Fibroblast of skin of abdomen (primary cell): ENCODE measurements around the gene CALD1.
"Not testable (repeated sequence)": the region's sequence is repeated elsewhere in the genome, so short reads cannot be mapped to it uniquely, and the experiment has no call there.

ENCODE experiments used
- DNase-seq: peaks from one replicate; pipeline ENCODE4 v3.0.0-alpha.2; 2013

CALD1 gene

DNA sequence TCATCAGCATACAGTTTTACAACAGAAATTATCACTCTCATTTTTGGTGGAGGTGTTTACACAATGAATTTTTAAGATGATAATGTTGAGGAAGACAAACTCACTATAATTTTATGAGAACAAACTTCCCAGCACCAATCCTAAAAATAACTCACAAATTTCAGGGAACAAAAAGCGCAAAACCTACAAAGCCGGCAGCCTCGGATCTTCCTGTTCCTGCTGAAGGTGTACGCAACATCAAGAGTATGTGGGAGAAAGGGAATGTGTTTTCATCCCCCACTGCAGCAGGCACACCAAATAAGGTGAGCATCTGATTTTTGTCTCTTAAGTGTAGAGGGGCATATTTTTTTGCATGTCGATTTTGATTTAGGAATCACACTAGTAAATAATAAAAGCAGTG, 180.4 kb downstream of the CALD1 start:
- DNase-seq = no peak

DNA sequence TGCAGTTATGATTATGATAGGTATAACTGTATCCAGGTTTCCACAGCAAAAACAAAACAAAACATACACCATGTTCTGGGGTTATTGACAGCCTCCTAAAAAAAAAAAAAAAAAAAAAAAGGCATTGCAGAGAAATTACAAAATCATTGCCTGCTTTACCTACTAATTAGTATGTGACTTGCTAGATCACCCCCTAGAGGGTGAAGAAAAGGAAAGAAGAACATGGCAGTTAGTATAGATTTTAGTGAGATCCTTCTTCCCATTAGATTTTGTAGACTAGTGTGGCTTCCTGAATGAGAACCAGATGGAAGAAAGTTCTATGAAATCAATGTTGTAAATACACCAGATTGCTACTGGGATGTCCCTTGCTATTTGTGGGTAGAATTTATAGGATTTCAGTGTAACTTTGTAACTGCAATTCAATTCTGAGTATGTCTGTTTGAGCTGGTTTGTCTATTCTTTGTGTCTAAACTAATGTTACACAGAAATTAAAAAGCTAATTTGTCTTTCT, 182.9 kb downstream of the CALD1 start:
- no peak for DNase-seq

DNA sequence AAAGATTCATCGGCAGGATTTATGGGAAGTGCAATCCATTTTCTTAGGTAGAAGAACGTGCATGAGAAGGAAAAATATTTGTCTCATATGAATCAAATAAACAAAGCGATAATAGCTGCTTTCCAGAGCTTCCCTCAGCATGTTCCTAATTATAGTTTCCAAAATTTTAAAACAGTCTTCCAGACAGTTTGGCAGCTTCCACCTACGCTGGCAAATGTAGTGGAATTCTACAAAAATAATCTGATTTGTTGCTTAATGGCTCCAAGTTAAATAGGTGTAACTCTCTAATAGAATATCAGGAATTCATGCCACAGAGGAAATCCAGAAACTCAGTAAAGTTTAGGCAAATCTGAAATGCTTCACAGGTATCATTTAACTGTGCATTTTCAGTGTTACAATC, 183.6 kb downstream of the CALD1 start:
- DNase-seq = no peak

DNA sequence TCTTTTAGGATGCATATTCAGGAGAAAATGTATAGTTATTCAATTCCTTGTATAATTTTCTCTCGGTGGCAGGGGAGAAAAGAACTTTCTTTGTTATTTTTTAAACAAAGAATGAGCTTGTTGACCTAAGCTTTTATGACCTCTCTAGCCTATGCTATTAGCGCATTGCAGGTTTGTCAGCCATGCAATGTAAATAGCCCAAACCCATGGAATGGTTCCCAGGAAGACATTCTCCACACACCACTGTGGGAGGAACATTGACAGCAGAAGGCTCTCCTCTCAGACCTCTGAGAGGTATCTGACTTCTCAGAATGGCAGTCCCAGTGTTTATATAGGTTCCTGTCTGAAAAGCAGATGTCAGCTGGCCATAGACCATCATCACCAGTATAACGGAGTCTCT, 187.3 kb downstream of the CALD1 start:
- DNase-seq = no peak

DNA sequence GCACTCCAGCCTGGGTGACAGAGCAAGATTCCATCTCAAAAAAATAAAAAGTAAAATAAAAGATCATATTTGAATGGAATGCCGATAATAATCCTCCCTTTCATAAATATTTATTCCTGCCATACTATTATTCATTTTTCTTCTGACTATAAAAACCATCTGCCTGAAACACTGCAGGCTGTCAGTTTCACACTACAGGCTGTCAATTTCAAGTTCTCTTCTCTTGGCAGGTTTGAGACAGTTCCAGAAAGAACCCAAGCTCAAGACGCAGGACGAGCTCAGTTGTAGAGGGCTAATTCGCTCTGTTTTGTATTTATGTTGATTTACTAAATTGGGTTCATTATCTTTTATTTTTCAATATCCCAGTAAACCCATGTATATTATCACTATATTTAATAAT, 188.7 kb downstream of the CALD1 start:
- no peak for DNase-seq

DNA sequence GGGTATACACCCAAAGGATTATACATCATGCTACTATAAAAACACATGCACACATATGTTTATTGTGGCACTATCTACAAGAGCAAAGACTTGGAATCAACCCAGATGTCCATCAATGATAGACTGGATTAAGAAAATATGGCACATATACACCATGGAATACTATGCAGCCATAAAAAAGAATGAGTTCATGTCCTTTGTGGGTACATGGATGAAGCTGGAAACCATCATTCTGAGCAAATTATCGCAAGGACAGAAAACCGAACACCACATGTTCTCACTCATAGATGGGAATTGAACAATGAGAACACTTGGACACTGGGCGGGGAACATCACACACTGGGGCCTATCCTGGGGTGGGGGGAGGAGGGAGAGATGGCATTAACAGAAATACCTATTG, 202.2 kb downstream of the CALD1 start:
- DNase-seq = not testable (repeated sequence)

DNA sequence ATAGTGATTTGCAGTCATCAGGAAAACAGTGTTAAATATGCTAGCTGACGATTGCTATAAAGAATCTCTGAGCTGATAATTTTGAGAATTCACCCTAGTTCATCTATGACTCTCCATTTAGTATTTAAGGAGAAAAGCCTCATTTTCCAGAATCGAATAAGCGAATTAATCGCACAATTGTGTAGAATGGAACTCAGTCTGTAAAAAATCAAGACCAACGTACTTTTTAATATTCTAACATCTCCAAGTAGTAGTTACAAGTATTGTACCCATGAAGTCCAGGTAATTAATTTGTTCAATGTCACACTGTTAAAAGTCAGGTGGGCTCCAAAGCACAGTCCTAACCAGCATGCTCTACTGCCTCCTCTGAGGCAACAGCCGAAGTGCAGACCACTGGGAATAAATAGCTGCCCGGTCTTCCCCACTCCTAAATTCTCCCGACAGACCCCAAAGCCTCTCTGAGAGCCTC, 206.5 kb downstream of the CALD1 start:
- no peak for DNase-seq

DNA sequence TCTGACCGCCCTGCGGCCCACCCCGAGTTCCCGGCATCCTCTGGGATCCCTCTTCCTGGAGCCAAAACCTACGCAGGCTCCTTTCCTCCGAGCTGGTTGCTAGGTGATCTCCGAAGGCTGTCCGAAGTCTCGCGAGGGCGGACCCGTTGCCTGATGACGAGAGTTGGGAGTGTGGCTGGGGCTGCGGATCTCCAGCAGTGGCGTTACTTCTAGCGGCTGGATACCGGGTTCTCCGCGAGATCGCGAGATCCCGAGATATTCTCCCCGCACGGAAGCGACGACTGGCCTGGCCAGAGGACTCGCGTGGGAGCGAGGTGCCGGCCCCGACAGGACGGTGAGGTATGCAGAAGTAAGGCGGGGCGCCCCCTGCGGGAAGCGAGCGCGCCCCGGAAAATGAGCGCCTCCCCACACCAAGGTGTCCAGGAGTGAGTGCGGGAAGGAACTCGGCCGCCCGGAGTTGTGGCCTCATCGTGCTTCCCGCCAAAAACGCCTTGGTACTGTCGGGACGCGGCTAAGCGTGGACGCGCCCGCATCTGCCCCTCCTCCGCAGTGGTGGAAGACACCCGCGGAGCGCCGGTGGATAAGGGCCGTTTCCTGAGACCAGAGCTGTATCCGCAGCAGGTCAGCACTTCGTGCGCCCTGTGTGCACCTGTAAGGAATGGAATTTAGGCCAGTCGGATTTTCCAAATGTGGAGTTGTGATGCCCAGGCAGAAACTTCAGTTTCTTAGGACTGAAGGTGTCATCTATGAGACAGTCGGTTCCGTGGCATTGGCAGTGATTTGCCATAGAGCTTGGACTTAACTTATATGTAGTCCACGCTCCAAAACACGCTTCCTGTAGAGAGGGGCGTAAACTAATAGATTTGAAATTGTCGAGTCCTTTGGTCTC, 207.2 kb downstream of the CALD1 start, which contains the start of gene AGBL3:
TSS of gene AGBL3 (plus strand) at position 146 of the 889 bp plus-strand sequence. CDS start 1,426 bp downstream, outside the sequence.
- DNase-seq = peak; percentile 97

DNA sequence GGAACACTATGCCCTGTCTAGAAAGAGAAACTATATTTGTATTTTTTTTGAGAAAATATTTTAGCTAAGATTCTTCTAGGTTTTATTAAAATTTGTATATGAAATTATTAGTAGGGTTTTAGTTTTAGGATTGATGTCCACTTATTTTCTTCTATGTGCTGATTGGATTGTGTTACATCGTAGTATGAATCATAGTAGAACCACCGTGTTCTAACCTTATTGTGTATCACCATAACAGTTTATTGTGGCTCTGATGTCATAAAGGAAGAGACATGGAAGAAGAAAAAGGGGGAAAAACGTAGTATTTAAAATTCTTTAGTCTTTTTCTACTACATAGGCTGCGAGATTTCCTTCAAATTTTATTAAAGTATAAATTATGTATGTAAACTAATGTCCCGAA, 208.7 kb downstream of the CALD1 start:
- DNase-seq = no peak

DNA sequence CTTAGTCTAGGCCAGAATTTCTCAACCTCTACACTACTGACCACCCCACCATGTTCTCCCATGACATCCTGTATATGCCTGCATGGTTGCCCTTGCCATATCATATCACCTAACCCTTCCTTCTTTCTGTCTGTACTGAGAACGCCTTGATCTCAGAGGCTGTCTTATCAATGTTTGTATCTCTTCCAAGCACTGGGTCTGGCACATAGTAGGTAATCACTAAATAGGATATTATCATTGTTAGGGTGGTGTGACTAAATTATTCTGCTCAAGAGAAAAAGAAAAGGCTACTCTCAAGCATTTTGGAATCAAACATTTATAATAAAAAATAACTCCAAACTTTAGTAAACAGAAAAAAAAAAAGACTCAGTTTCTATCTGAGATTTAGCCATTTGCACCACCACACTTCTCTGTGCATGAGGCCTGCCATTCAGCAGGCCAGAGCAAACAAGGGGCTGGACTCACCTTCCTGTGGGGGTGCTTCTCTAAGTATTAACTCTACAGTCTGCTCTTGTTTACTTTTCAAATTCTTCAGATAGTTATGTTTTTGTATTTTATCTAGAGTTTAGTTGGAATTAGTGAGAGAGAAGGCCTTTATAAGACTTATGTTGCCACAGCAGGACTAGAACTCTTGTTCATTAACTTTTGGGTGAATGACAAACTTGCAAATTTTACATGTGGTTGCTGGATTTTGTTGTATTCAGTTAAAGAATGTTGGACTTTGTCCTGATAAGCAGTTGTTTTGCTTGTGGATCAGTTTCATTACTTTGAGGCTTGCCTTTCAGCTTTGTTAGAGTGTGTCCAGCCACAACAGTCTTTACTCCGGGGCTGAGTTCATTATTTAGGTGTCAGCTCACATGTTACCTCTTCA, 212.3 kb downstream of the CALD1 start:
- no peak for DNase-seq

DNA sequence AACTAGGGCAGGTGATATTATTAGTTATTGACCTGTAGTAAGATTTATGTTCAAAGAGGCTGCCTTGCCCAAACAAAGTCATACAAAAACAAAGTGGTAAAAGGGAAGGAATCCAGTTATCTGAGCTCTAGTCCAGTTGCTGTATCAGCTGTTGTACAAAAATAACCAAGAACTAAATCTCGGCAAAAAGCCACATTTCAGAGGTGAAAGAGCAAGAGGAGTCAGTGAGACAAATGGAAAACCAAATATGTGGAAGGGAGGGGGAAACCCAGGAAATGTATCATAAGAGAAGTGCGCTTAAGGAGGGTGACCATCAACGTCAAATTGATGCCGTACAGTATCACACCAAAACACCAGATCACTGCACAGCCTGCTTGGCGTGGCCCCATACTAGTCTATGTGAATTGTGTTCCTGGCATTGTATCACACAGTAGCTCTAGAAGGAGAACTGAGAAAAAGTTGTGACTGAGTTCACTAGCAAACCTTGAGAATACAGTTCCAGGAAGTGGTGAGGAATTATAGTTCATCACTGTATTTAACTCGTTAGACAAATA, 213.3 kb downstream of the CALD1 start:
- DNase-seq = no peak

DNA sequence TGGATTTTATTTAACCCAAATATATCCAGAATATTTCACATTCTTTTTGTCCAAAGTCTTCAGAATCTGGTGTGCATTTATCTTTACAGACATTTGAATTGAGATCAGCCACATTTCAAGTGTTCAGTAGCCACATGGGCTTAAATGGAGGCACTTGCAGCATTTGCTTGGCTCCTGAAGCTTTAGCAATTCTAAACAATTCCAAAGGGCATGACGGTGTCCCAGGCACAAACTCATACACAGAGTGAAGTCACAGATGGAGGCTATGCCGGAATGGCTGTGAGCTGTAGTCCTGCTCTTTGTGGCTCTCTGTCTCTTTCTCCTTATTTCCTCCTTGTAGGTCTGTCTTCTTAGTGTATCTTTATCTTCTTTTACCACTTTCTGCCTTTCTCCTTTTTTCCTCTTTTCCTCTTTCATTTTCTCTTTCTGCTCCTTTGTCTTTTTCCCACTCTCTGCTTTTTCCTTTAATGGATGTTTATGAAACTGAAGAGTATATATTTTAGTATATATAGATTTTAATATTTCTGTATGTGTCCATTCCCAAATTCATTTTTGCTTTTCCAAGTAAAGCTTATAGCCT, 214.5 kb downstream of the CALD1 start:
- no peak for DNase-seq

DNA sequence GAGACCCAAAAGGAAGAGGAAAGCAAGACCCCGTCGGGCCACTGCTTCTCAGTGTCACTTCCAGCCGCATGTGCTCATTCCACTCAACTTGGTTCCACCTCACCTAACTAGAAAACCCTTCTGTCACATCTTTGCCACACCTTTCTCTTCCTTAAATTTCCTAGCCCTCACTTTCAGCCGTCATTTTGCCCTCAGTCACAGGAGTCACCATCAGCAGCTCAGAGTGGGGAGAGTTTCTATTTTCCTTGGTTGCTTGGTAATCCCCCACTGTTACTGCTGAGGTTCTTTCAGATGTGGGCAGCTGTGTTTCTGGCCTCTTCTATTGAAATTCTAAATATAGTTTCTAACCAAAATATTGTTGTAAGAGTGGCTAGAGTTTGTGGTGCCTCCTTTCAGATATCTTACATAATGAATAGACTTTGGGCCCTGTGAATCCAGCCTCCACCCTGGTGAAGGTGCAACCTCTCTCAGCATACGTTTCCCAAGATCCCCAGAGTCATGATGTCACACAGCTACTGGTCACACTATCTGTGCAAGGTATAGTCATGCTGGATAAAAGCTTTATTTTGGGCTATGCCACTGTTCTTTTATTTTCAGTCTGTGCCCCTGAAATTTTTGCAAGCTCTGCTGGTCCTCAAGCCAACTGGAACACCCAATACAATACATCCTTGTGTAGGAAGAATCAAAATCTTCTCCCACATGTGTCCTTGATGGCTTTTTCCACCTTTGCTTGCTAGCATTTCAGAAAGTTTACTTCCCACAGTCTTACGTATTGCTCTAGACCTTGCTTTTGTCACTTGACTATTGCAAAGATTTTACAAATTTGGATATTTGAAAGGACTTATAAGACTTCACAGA, 216.0 kb downstream of the CALD1 start:
- DNase-seq = no peak

DNA sequence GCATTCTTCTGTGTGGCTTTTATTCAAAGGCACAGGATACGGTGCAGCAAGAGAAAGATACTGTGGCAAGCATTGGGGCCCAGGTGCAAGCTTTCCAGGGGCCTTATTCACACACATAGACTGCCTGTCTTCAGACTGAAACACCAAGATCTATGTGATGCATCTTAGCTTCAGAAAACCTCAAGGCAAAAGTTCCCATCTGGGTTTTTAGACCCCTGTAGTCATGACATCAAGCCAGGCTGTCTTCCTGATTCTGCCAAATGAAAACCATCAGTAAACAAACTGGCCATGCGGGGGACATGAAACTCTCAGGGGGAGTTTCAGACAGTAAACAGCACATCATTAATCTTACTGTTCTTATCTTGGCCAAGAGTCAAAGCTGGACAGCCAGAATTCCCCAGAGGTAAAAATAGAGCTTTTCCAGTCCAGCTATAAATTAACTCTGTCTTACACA, 216.7 kb downstream of the CALD1 start:
- DNase-seq = peak; percentile 39

DNA sequence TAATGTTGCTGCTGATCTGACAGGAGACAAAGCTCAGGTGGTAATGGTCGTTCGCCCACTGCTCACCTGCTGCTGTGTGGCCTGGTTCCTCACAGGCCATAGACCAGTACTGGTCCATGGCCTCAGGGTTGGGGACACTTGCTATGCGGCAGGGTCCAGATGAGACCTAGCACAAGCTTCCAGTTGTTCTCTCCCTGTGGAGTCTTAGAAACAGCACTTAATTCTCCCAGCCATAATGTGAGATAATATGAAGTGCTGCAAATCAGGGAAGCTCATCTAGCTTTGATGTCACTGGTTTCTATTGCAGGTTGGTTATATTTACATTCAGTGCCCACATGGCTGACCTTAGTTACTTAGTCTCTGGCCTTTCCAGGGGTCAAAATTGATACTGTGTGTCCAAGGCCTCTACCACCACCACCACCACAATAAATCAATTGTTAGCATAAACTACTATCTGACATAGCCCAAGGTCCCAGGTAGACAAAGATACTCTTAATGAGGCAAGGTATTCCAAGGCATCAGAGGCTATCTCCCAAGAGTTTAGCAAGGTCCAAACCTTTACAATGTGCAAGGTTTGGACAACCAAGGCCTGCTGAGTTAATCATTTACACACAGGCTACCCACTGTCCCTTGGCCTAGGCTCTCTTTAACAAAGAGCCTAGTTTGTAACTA, 217.9 kb downstream of the CALD1 start:
- no peak for DNase-seq

DNA sequence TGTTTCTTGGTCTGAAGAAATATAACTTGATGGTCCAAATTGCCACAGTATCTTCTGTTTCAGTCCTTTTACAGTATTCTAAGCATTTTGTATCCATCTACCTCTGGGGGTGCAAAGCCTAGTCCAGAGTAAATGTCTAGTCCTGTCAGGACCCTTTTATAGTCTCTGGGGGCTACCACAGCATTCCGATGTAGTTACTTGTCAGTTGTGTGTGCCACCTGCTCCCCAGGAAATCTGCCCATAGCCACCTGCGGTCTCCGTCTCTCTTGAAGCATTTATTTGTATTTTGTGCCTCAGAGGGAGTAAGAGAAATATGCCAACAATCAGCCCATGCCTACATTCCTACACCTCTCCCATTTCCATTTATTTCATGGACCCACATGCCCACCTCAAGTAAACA, 219.7 kb downstream of the CALD1 start:
- DNase-seq = no peak

DNA sequence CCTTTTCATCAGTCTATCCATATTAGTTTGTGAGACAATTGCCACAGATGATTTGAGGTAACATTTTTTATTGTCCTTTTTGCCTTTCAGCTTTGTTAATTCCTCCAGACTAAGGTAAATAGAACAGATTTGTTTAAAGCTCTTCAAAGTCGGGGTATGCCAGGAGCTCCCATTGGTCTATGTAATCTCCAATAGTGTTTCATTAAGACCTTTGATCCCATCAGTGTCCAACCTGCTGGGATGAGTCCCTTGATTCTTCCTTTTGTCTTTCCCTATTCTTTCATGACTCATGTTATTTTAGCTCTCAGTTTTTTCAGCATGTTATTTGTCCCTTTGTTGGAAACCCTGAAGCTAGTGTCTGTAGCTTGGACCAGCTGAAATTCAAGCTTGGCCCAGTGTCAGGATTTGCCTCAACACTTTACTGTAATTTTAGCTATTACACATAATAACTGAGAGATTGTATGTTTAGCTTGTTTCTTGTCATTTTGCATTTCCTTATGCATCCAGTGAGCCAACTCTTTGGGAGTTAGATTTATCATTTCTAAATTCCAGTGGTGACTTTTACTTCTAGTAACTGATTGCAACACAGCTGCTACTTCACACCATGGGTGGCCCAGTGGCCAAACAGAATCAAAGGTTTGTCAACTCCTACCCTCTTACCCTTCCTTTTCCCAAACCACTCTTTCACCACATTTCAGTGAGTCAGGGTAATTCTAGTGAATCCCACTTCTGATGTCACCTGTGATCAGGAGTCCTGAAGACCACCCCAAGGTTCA, 222.1 kb downstream of the CALD1 start:
- DNase-seq = peak; percentile 7

DNA sequence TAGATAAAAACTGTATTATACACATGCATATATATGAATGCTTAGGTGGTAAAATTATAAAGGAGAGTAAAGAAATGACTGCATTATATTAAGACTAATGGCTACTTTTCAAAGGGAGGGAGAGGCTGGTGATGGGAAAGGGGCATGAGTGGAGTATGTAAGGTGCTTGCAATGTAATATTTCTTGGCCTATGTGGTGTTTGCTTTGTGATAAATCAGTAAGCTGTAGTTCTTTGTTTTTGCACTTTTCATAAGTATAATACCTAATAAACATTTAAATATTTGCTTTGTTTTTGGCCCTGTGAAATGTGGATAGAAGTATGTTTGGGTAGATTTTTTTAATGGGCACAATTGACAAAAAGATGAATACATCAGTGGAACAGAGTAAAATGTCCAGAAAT, 232.8 kb downstream of the CALD1 start:
- DNase-seq = no peak
